GM23338 (cell line): Measurements from ENCODE around the gene CDH5. TPM values are rescaled to one million over a fixed set of nuclear protein-coding genes. Genes with fewer than 3 reads are reported as not detected.
A peak's percentile ranks its signal among the peaks of the same experiment; 100 is the strongest.

Source experiments
- ATAC-seq: fragments of 200-7000 bp; cut with Tn5 transposase; 3 replicates; pipeline ENCODE4 v1.9.1; 2020
- DNase-seq: peaks from one replicate; pipeline ENCODE4 v3.0.0-alpha.2; 2015; ENCODE audit warnings: low spot score
- H2AFZ ChIP-seq: fragments of 200-600 bp; sonication (generic); 2 replicates; pipeline ENCODE4 v1.8.0; 2016; ENCODE audit warnings: antibody characterized with exemption, mild to moderate bottlenecking, moderate library complexity
- H3F3A ChIP-seq: fragments of 200-600 bp; sonication (generic); replicated peaks from 2 replicates; pipeline ENCODE4 v1.8.0; 2017; ENCODE audit warnings: antibody characterized with exemption, mixed run types, low read depth
- H3K27ac ChIP-seq: fragments of 200-600 bp; sonication (generic); 2 replicates; pipeline ENCODE4 v1.6.1; 2016; ENCODE audit warnings: low read depth
- H3K27me3 ChIP-seq: fragments of 200-600 bp; sonication (generic); 2 replicates; pipeline ENCODE4 v1.8.0; 2016; ENCODE audit warnings: mild to moderate bottlenecking, mixed run types, moderate library complexity; ENCODE audit not compliant: insufficient read depth
- H3K36me3 ChIP-seq: fragments of 200-600 bp; sonication (generic); 2 replicates; pipeline ENCODE4 v1.8.0; 2016; ENCODE audit warnings: mild to moderate bottlenecking; ENCODE audit not compliant: insufficient read depth
- H3K4me1 ChIP-seq: fragments of 200-600 bp; sonication (generic); 2 replicates; pipeline ENCODE4 v1.8.0; 2016; ENCODE audit warnings: mild to moderate bottlenecking, moderate library complexity; ENCODE audit not compliant: insufficient read depth
- H3K4me2 ChIP-seq: fragments of 200-600 bp; sonication (generic); 2 replicates; pipeline ENCODE4 v1.7.1; 2017; ENCODE audit warnings: mixed run types
- H3K4me3 ChIP-seq: fragments of 200-600 bp; sonication (generic); 2 replicates; pipeline ENCODE4 v1.6.1; 2016; ENCODE audit warnings: mixed run types
- H3K79me2 ChIP-seq: fragments of 200-600 bp; sonication (generic); replicated peaks from 2 replicates; pipeline ENCODE4 v1.8.0; 2017; ENCODE audit warnings: mild to moderate bottlenecking; ENCODE audit not compliant: insufficient read depth
- H3K9me2 ChIP-seq: fragments of 200-600 bp; sonication (generic); 2 replicates; pipeline ENCODE4 v1.8.0; 2017; ENCODE audit not compliant: insufficient read depth
- H4K20me1 ChIP-seq: fragments of 200-600 bp; sonication (generic); replicated peaks from 2 replicates; pipeline ENCODE4 v1.8.0; 2017; ENCODE audit warnings: mild to moderate bottlenecking; ENCODE audit not compliant: insufficient read depth
- H3K27ac Mint-ChIP-seq: 2 replicates; pipeline ENCODE4 v1.8.0; 2020; ENCODE audit warnings: inconsistent platforms, mild to moderate bottlenecking, moderate library complexity, mixed read lengths
- H3K27me3 Mint-ChIP-seq: 3 replicates; pipeline ENCODE4 v1.8.0; 2022; ENCODE audit warnings: low read depth, mild to moderate bottlenecking, moderate library complexity, mixed read lengths, inconsistent platforms; ENCODE audit not compliant: insufficient read depth, poor library complexity
- H3K36me3 Mint-ChIP-seq: 3 replicates; pipeline ENCODE4 v1.8.0; 2021; ENCODE audit warnings: low read depth, mild to moderate bottlenecking, inconsistent platforms, moderate library complexity, mixed read lengths
- H3K4me1 Mint-ChIP-seq: 3 replicates; pipeline ENCODE4 v1.8.0; 2020; ENCODE audit warnings: mild to moderate bottlenecking, inconsistent platforms, mixed read lengths
- H3K4me3 Mint-ChIP-seq: 3 replicates; pipeline ENCODE4 v1.8.0; 2021; ENCODE audit warnings: moderate library complexity, mild to moderate bottlenecking, inconsistent platforms, mixed read lengths
- H3K9me3 Mint-ChIP-seq: 3 replicates; pipeline ENCODE4 v1.8.0; 2020; ENCODE audit warnings: moderate library complexity, mild to moderate bottlenecking, inconsistent platforms, mixed read lengths
- CREB1 ChIP-seq: fragments of 250-450 bp; sonication (Bioruptor Pico); IDR thresholded peaks from 2 replicates; pipeline ENCODE4 v1.5.0; 2020; ENCODE audit warnings: low read depth, mild to moderate bottlenecking, moderate library complexity
- CTCF ChIP-seq, 2 experiments: fragments of 200-600 bp in 1 of 2; sonication (generic) in 1 of 2; conservative IDR thresholded peaks; 2 replicates each; pipeline versions ENCODE4 v1.5.1 to v1.6.1; 2016 to 2017; ENCODE audit warnings: antibody characterized with exemption in 2 of 2, low read depth in 2 of 2, mild to moderate bottlenecking in 2 of 2, moderate library complexity in 1 of 2
- EZH2 ChIP-seq: fragments of 200-600 bp; sonication (generic); IDR thresholded peaks from one replicate; pipeline ENCODE4 v1.8.0; 2017; ENCODE audit warnings: antibody characterized with exemption, mild to moderate bottlenecking, low read depth; ENCODE audit not compliant: unreplicated experiment
- POLR2AphosphoS5 ChIP-seq: IDR thresholded peaks from 2 replicates; pipeline ENCODE4 v1.6.1; 2016; ENCODE audit warnings: antibody characterized with exemption, low read depth
- STAT1 ChIP-seq: IDR thresholded peaks from one replicate; pipeline ENCODE4 v1.6.1; 2016; ENCODE audit warnings: antibody characterized with exemption; ENCODE audit not compliant: unreplicated experiment
- ZNF114 ChIP-seq: fragments of 250-450 bp; sonication (Bioruptor Pico); IDR thresholded peaks from 2 replicates; pipeline ENCODE4 v1.5.0; 2020; ENCODE audit warnings: mild to moderate bottlenecking, moderate library complexity
- ZNF331 ChIP-seq: fragments of 250-450 bp; sonication (Bioruptor Pico); IDR thresholded peaks from 2 replicates; pipeline ENCODE4 v1.5.0; 2020; ENCODE audit warnings: low read depth, mild to moderate bottlenecking, moderate library complexity
- ZNF462 ChIP-seq: fragments of 250-450 bp; sonication (Bioruptor Pico); IDR thresholded peaks from 2 replicates; pipeline ENCODE4 v1.5.0; 2020; ENCODE audit warnings: mild to moderate bottlenecking, moderate library complexity
- polyA plus RNA-seq: library from polyadenylated mRNA; unstranded; fragments of >200 nt; fragmentation: Nextera tagmentation; extraction: Ambion mirVana; gene quantifications from 2 replicates; pipeline ENCODE4 v1.2.1, GENCODE V29; 2016
- total RNA-seq: library from RNA; depleted of rRNA; stranded (reverse); fragments of >200 nt; shearing (Covaris generic); gene quantifications from 2 replicates; pipeline ENCODE4 v1.2.3, GENCODE V29; 2014
- TF ChIP-seq, protein P1 (sequence below): IDR thresholded peaks from one replicate; pipeline ENCODE4 v1.6.1; 2018; ENCODE audit warnings: antibody characterized with exemption; ENCODE audit not compliant: unreplicated experiment
- TF ChIP-seq, protein P2 (sequence below): IDR thresholded peaks from 2 replicates; pipeline ENCODE4 v1.6.1; 2016; ENCODE audit warnings: antibody characterized with exemption

CDH5 gene
- total and polyA plus RNA-seq, 2 experiments from 2014 or later, result 0.18 TPM; not detected in 1

- no peak for TF ChIP-seq CREB1 (CRISPR knock-in tag)
- no peak for TF ChIP-seq CTCF (conservative IDR thresholded peaks at IDR 0.05; ENCODE audit: low read depth in 2 of 2)
- no peak for TF ChIP-seq ZNF331 (CRISPR knock-in tag)
- TF ChIP-seq, protein P1, sequence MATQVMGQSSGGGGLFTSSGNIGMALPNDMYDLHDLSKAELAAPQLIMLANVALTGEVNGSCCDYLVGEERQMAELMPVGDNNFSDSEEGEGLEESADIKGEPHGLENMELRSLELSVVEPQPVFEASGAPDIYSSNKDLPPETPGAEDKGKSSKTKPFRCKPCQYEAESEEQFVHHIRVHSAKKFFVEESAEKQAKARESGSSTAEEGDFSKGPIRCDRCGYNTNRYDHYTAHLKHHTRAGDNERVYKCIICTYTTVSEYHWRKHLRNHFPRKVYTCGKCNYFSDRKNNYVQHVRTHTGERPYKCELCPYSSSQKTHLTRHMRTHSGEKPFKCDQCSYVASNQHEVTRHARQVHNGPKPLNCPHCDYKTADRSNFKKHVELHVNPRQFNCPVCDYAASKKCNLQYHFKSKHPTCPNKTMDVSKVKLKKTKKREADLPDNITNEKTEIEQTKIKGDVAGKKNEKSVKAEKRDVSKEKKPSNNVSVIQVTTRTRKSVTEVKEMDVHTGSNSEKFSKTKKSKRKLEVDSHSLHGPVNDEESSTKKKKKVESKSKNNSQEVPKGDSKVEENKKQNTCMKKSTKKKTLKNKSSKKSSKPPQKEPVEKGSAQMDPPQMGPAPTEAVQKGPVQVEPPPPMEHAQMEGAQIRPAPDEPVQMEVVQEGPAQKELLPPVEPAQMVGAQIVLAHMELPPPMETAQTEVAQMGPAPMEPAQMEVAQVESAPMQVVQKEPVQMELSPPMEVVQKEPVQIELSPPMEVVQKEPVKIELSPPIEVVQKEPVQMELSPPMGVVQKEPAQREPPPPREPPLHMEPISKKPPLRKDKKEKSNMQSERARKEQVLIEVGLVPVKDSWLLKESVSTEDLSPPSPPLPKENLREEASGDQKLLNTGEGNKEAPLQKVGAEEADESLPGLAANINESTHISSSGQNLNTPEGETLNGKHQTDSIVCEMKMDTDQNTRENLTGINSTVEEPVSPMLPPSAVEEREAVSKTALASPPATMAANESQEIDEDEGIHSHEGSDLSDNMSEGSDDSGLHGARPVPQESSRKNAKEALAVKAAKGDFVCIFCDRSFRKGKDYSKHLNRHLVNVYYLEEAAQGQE, result no peak
- no peak for TF ChIP-seq ZNF114 (CRISPR knock-in tag)
- TF ChIP-seq EZH2, result no peak
- no peak for TF ChIP-seq STAT1
- no peak for TF ChIP-seq POLR2AphosphoS5
- TF ChIP-seq, protein P2, sequence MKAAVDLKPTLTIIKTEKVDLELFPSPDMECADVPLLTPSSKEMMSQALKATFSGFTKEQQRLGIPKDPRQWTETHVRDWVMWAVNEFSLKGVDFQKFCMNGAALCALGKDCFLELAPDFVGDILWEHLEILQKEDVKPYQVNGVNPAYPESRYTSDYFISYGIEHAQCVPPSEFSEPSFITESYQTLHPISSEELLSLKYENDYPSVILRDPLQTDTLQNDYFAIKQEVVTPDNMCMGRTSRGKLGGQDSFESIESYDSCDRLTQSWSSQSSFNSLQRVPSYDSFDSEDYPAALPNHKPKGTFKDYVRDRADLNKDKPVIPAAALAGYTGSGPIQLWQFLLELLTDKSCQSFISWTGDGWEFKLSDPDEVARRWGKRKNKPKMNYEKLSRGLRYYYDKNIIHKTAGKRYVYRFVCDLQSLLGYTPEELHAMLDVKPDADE, result no peak
Measured at GRCh38 chr16:66400503-66401380, 34.3 kb downstream of the CDH5 start (continued).

GRCh38 chr16:66401610-66402009, 35.1 kb downstream of the CDH5 start:
- no peak overlapping the region for H3K4me3 ChIP-seq
- H3K27me3 ChIP-seq, result no peaks in the 10 kb centered on the region
- Mint-ChIP-seq H3K27me3 (peaks cover 9% of the 10 kb centered on the region), H3K27ac (peak overlapping the region; percentile 62; the same call in 1 of the 2 replicates), H3K36me3 (no peaks in the 10 kb centered on the region), H3K4me3 (no peak overlapping the region; the same call in 2 of the 3 replicates), H3K4me1 (peaks cover 16% of the 10 kb centered on the region), H3K9me3 (peaks cover 13% of the 10 kb centered on the region)
- H3K36me3 ChIP-seq, result no peaks in the 10 kb centered on the region
- H4K20me1 ChIP-seq, result no peaks in the 10 kb centered on the region
- H3K9me2 ChIP-seq, result no peaks in the 10 kb centered on the region
- H2AFZ ChIP-seq, result no peak overlapping the region
- DNase-seq, result no peak
- no peak overlapping the region for H3K4me2 ChIP-seq
- no peaks in the 10 kb centered on the region for H3K4me1 ChIP-seq
- no peak; the same call in 2 of the 3 replicates for ATAC-seq
- H3F3A ChIP-seq, result no peaks in the 10 kb centered on the region
- no peaks in the 10 kb centered on the region for H3K79me2 ChIP-seq
- no peak overlapping the region for H3K27ac ChIP-seq
- TF ChIP-seq EZH2 (no peak), ZNF462 (CRISPR knock-in tag) (no peak)
